Measurements from ENCODE around the gene TBKBP1. TPM values are rescaled to one million over a fixed set of nuclear protein-coding genes. Genes with fewer than 3 reads are reported as not detected.
A peak's percentile ranks its signal among the peaks of the same experiment; 100 is the strongest.

Gene TBKBP1
- total and polyA plus RNA-seq, 2 donors (not counting 1 experiment from before 2014, with no cell fraction given): 4.6 to 11.6 TPM

- no peak overlapping the region for H3K27ac ChIP-seq (ENCODE audit: insufficient read depth, low read length)
- H3K79me2 ChIP-seq (ENCODE audit: control insufficient read depth, insufficient read depth, low read length): no peaks in the 10 kb centered on the region
- no peaks in the 10 kb centered on the region for H3K36me3 ChIP-seq (ENCODE audit: control insufficient read depth, insufficient read depth, low read length)
- H3K9me3 ChIP-seq (ENCODE audit: control insufficient read depth, insufficient read depth, low read depth, low read length): no peaks in the 10 kb centered on the region
- no peaks in the 10 kb centered on the region for H4K20me1 ChIP-seq (ENCODE audit: control insufficient read depth, extremely low read depth, insufficient read depth, low read length)
- H3K4me1 ChIP-seq (ENCODE audit: control insufficient read depth, extremely low read depth, insufficient read depth, low read length): peaks cover 2% of the 10 kb centered on the region
- no peak overlapping the region for H2AFZ ChIP-seq (ENCODE audit: low read length)
- H3K27me3 ChIP-seq (ENCODE audit: control insufficient read depth, insufficient read depth, low read length): peaks cover 58% of the 10 kb centered on the region
- DNase-seq (ENCODE audit: low read depth in 2 of 2): no peak
- H3K4me3 ChIP-seq (replicated peaks in 1 of 4; ENCODE audit: control extremely low read depth in 1 of 4, insufficient read depth in 1 of 4, low read depth in 3 of 4, low read length in 4 of 4): no peak overlapping the region
- no peak overlapping the region for H3K9ac ChIP-seq (ENCODE audit: insufficient read depth, low read length)
- H3K4me2 ChIP-seq (ENCODE audit: extremely low read depth, insufficient read depth, low read length): no peak overlapping the region
- TF ChIP-seq CTCF (conservative IDR thresholded peaks at IDR 0.05 in 1 of 2, IDR thresholded peaks at IDR 0.05 in 1 of 2; ENCODE audit: low read depth in 1 of 2, low read length in 2 of 2): no peak
- TF ChIP-seq EZH2 (IDR thresholded peaks at IDR 0.05; ENCODE audit: low read length, missing control alignments): peak; percentile 99
Observed at GRCh38 chr17:47733674-47734410, 39.9 kb downstream of the TBKBP1 start.

GRCh38 chr17:47735139-47735464, 41.1 kb downstream of the TBKBP1 start:
- no peak overlapping the region for H3K9ac ChIP-seq (ENCODE audit: insufficient read depth, low read length)
- no peaks in the 10 kb centered on the region for H3K36me3 ChIP-seq (ENCODE audit: control insufficient read depth, insufficient read depth, low read length)
- no peaks in the 10 kb centered on the region for H4K20me1 ChIP-seq (ENCODE audit: control insufficient read depth, extremely low read depth, insufficient read depth, low read length)
- H3K27ac ChIP-seq (ENCODE audit: insufficient read depth, low read length): no peak overlapping the region
- H3K79me2 ChIP-seq (ENCODE audit: control insufficient read depth, insufficient read depth, low read length): no peaks in the 10 kb centered on the region
- no peak overlapping the region for H2AFZ ChIP-seq (ENCODE audit: low read length)
- peaks cover 50% of the 10 kb centered on the region for H3K27me3 ChIP-seq (ENCODE audit: control insufficient read depth, insufficient read depth, low read length)
- H3K4me3 ChIP-seq (replicated peaks in 1 of 4; ENCODE audit: control extremely low read depth in 1 of 4, insufficient read depth in 1 of 4, low read depth in 3 of 4, low read length in 4 of 4): no peak overlapping the region
- H3K9me3 ChIP-seq (ENCODE audit: control insufficient read depth, insufficient read depth, low read depth, low read length): no peaks in the 10 kb centered on the region
- TF ChIP-seq CTCF (conservative IDR thresholded peaks at IDR 0.05 in 1 of 2, IDR thresholded peaks at IDR 0.05 in 1 of 2; ENCODE audit: low read depth in 1 of 2, low read length in 2 of 2) (no peak), EZH2 (IDR thresholded peaks at IDR 0.05; ENCODE audit: low read length, missing control alignments) (no peak)
- H3K4me2 ChIP-seq (ENCODE audit: extremely low read depth, insufficient read depth, low read length): no peak overlapping the region
- no peak for DNase-seq (ENCODE audit: low read depth in 2 of 2)
- H3K4me1 ChIP-seq (ENCODE audit: control insufficient read depth, extremely low read depth, insufficient read depth, low read length): peaks cover 2% of the 10 kb centered on the region

GRCh38 chr17:47735536-47736011, 41.6 kb downstream of the TBKBP1 start:
- peaks cover 47% of the 10 kb centered on the region for H3K27me3 ChIP-seq (ENCODE audit: control insufficient read depth, insufficient read depth, low read length)
- no peak overlapping the region for H3K27ac ChIP-seq (ENCODE audit: insufficient read depth, low read length)
- no peak overlapping the region for H3K9ac ChIP-seq (ENCODE audit: insufficient read depth, low read length)
- no peaks in the 10 kb centered on the region for H4K20me1 ChIP-seq (ENCODE audit: control insufficient read depth, extremely low read depth, insufficient read depth, low read length)
- no peak overlapping the region for H3K4me2 ChIP-seq (ENCODE audit: extremely low read depth, insufficient read depth, low read length)
- no peaks in the 10 kb centered on the region for H3K36me3 ChIP-seq (ENCODE audit: control insufficient read depth, insufficient read depth, low read length)
- H3K9me3 ChIP-seq (ENCODE audit: control insufficient read depth, insufficient read depth, low read depth, low read length): no peaks in the 10 kb centered on the region
- DNase-seq (ENCODE audit: low read depth in 2 of 2): no peak
- TF ChIP-seq EZH2 (IDR thresholded peaks at IDR 0.05; ENCODE audit: low read length, missing control alignments): no peak
- TF ChIP-seq CTCF (conservative IDR thresholded peaks at IDR 0.05 in 1 of 2, IDR thresholded peaks at IDR 0.05 in 1 of 2; ENCODE audit: low read depth in 1 of 2, low read length in 2 of 2): no peak
- H3K79me2 ChIP-seq (ENCODE audit: control insufficient read depth, insufficient read depth, low read length): no peaks in the 10 kb centered on the region
- no peak overlapping the region for H2AFZ ChIP-seq (ENCODE audit: low read length)
- H3K4me3 ChIP-seq (replicated peaks in 1 of 4; ENCODE audit: control extremely low read depth in 1 of 4, insufficient read depth in 1 of 4, low read depth in 3 of 4, low read length in 4 of 4): no peak overlapping the region
- peaks cover 2% of the 10 kb centered on the region for H3K4me1 ChIP-seq (ENCODE audit: control insufficient read depth, extremely low read depth, insufficient read depth, low read length)

Data from fibroblast of lung (primary cell).